ENCODE measurements around the gene PLEKHJ1. TPM values are rescaled to one million over a fixed set of nuclear protein-coding genes. Genes with fewer than 3 reads are reported as not detected.

The PLEKHJ1 gene
- total RNA-seq, 2 experiments from 2014 or later: 78.0 to 79.9 TPM

GRCh38 chr19:2275588-2276428 lies 39.7 kb upstream of the PLEKHJ1 start:
- Mint-ChIP-seq H3K9me3 (ENCODE audit: insufficient read depth) (no peaks in the 10 kb centered on the region), H3K27ac (no peak overlapping the region), H3K4me1 (ENCODE audit: low read depth) (peaks cover 38% of the 10 kb centered on the region), H3K4me3 (no peak overlapping the region), H3K27me3 (ENCODE audit: low read depth) (no peaks in the 10 kb centered on the region), H3K36me3 (ENCODE audit: low read depth) (peaks cover 35% of the 10 kb centered on the region)
- DNase-seq (no peak), ATAC-seq (no peak)
- CTCF ChIA-PET: interaction anchor here (0.7 to 2.5 kb wide), 7 partner anchors 13 to 335 kb away, joined by 3 to 15 read pairs (median 3); no protein-coding TSS in a partner anchor
- POLR2A ChIA-PET: interaction anchor here (0.6 to 1.0 kb wide), 3 partner anchors 10 to 1770 kb away, joined by 3 read pairs; no protein-coding TSS in a partner anchor

GRCh38 chr19:2274931-2275535 lies 38.9 kb upstream of the PLEKHJ1 start:
- CTCF ChIA-PET: interaction anchor here (0.9 to 2.6 kb wide), 9 partner anchors 13 to 336 kb away, joined by 3 to 25 read pairs (median 3); no protein-coding TSS in a partner anchor
- no peaks in the 10 kb centered on the region for H3K27me3 Mint-ChIP-seq (ENCODE audit: low read depth)
- ATAC-seq: no peak
- peaks cover 37% of the 10 kb centered on the region for H3K36me3 Mint-ChIP-seq (ENCODE audit: low read depth)
- no peak overlapping the region for H3K4me3 Mint-ChIP-seq
- H3K4me1 Mint-ChIP-seq (ENCODE audit: low read depth): peaks cover 38% of the 10 kb centered on the region
- POLR2A ChIA-PET: interaction anchor here (0.6 to 1.9 kb wide), 5 partner anchors 20 to 1769 kb away, joined by 3 to 6 read pairs (median 3); partner anchors contain the start of genes LSM7 and PLEKHJ1
- no peaks in the 10 kb centered on the region for H3K9me3 Mint-ChIP-seq (ENCODE audit: insufficient read depth)
- DNase-seq: peak; percentile 67
- H3K27ac Mint-ChIP-seq: peak overlapping the region; percentile 47

GRCh38 chr19:2274185-2274711 lies 38.1 kb upstream of the PLEKHJ1 start:
- Mint-ChIP-seq H3K4me3 (peak overlapping the region; percentile 70), H3K27ac (peak overlapping the region; percentile 81), H3K36me3 (ENCODE audit: low read depth) (peaks cover 42% of the 10 kb centered on the region), H3K9me3 (ENCODE audit: insufficient read depth) (no peaks in the 10 kb centered on the region), H3K4me1 (ENCODE audit: low read depth) (peaks cover 38% of the 10 kb centered on the region), H3K27me3 (ENCODE audit: low read depth) (no peaks in the 10 kb centered on the region)
- CTCF ChIA-PET: interaction anchor here (0.8 to 2.6 kb wide), 12 partner anchors 11 to 119 kb away, joined by 3 to 25 read pairs (median 4); no protein-coding TSS in a partner anchor
- POLR2A ChIA-PET: interaction anchor here (0.6 to 1.9 kb wide), 4 partner anchors 16 to 54 kb away, joined by 3 to 6 read pairs (median 4); partner anchors contain the start of genes LSM7 and PLEKHJ1
- ATAC-seq (no peak), DNase-seq (no peak)

GRCh38 chr19:2273356-2274184 lies 37.4 kb upstream of the PLEKHJ1 start:
- ATAC-seq (peak; percentile 56), DNase-seq (peak; percentile 92)
- H3K9me3 Mint-ChIP-seq (ENCODE audit: insufficient read depth): no peaks in the 10 kb centered on the region
- peak overlapping the region; percentile 81 for H3K27ac Mint-ChIP-seq
- ChIA-PET POLR2A (interaction anchor here (0.8 to 1.9 kb wide), 4 partner anchors 16 to 54 kb away, joined by 3 to 6 read pairs (median 4); partner anchors contain the start of genes LSM7 and PLEKHJ1), CTCF (interaction anchor here (0.8 to 2.6 kb wide), 12 partner anchors 11 to 117 kb away, joined by 3 to 25 read pairs (median 4); partner anchors contain the start of gene PLEKHJ1)
- no peaks in the 10 kb centered on the region for H3K27me3 Mint-ChIP-seq (ENCODE audit: low read depth)
- peaks cover 40% of the 10 kb centered on the region for H3K4me1 Mint-ChIP-seq (ENCODE audit: low read depth)
- peaks cover 43% of the 10 kb centered on the region for H3K36me3 Mint-ChIP-seq (ENCODE audit: low read depth)
- peak overlapping the region; percentile 70 for H3K4me3 Mint-ChIP-seq

- Mint-ChIP-seq H3K27me3 (ENCODE audit: low read depth) (no peaks in the 10 kb centered on the region), H3K4me3 (peak overlapping the region; percentile 90), H3K4me1 (ENCODE audit: low read depth) (peaks cover 46% of the 10 kb centered on the region), H3K27ac (peak overlapping the region; percentile 88), H3K36me3 (ENCODE audit: low read depth) (peaks cover 39% of the 10 kb centered on the region), H3K9me3 (ENCODE audit: insufficient read depth) (no peaks in the 10 kb centered on the region)
- no peak for DNase-seq
- ChIA-PET POLR2A (interaction anchor here (0.6 to 2.9 kb wide), 14 partner anchors 11 to 414 kb away, joined by 3 to 10 read pairs (median 5); partner anchors contain the start of genes AMH, GADD45B, LMNB2 and LSM7), CTCF (interaction anchor here (1.3 to 1.8 kb wide), 4 partner anchors 10 to 36 kb away, joined by 4 to 7 read pairs (median 6); partner anchors contain the start of gene PLEKHJ1)
- peak; percentile 3 for ATAC-seq
Measured at GRCh38 chr19:2271234-2272103, 35.3 kb upstream of the PLEKHJ1 start.

GRCh38 chr19:2270423-2271233 lies 34.5 kb upstream of the PLEKHJ1 start:
- H3K36me3 Mint-ChIP-seq (ENCODE audit: low read depth): peaks cover 39% of the 10 kb centered on the region
- no peaks in the 10 kb centered on the region for H3K9me3 Mint-ChIP-seq (ENCODE audit: insufficient read depth)
- H3K27me3 Mint-ChIP-seq (ENCODE audit: low read depth): no peaks in the 10 kb centered on the region
- ATAC-seq (peak; percentile 12), DNase-seq (peak; percentile 75)
- H3K27ac Mint-ChIP-seq: peak overlapping the region; percentile 88
- peak overlapping the region; percentile 90 for H3K4me3 Mint-ChIP-seq
- peaks cover 50% of the 10 kb centered on the region for H3K4me1 Mint-ChIP-seq (ENCODE audit: low read depth)
- CTCF ChIA-PET: interaction anchor here (0.9 to 1.8 kb wide), 2 partner anchors 30 to 157 kb away, joined by 3 to 5 read pairs; no protein-coding TSS in a partner anchor
- POLR2A ChIA-PET: interaction anchor here (0.6 to 2.9 kb wide), 19 partner anchors 9 to 351 kb away, joined by 3 to 30 read pairs (median 5); partner anchors contain the start of genes AMH, GADD45B, JSRP1 and LMNB2

- H3K36me3 Mint-ChIP-seq (ENCODE audit: low read depth): peaks cover 38% of the 10 kb centered on the region
- peaks cover 49% of the 10 kb centered on the region for H3K4me1 Mint-ChIP-seq (ENCODE audit: low read depth)
- ATAC-seq (no peak), DNase-seq (peak; percentile 59)
- H3K9me3 Mint-ChIP-seq (ENCODE audit: insufficient read depth): no peaks in the 10 kb centered on the region
- POLR2A ChIA-PET: interaction anchor here (0.6 to 2.9 kb wide), 21 partner anchors 8 to 352 kb away, joined by 3 to 30 read pairs (median 5); partner anchors contain the start of genes AMH, GADD45B, JSRP1 and LMNB2
- CTCF ChIA-PET: interaction anchor here (0.9 to 1.8 kb wide), 2 partner anchors 29 to 158 kb away, joined by 3 to 5 read pairs; no protein-coding TSS in a partner anchor
- no peaks in the 10 kb centered on the region for H3K27me3 Mint-ChIP-seq (ENCODE audit: low read depth)
- H3K4me3 Mint-ChIP-seq: peak overlapping the region; percentile 88
- H3K27ac Mint-ChIP-seq: peak overlapping the region; percentile 88
Measured at GRCh38 chr19:2270157-2270422, 34.0 kb upstream of the PLEKHJ1 start.

- ATAC-seq (peak; percentile 78), DNase-seq (peak; percentile 99)
- H3K27me3 Mint-ChIP-seq (ENCODE audit: low read depth): no peaks in the 10 kb centered on the region
- peak overlapping the region; percentile 88 for H3K4me3 Mint-ChIP-seq
- CTCF ChIA-PET: interaction anchor here (0.9 kb wide), 1 partner anchor 159 kb away, joined by 3 read pairs; no protein-coding TSS in a partner anchor
- H3K9me3 Mint-ChIP-seq (ENCODE audit: insufficient read depth): no peaks in the 10 kb centered on the region
- peak overlapping the region; percentile 88 for H3K27ac Mint-ChIP-seq
- H3K4me1 Mint-ChIP-seq (ENCODE audit: low read depth): peaks cover 46% of the 10 kb centered on the region
- POLR2A ChIA-PET: interaction anchor here (0.6 to 2.9 kb wide), 19 partner anchors 8 to 353 kb away, joined by 3 to 30 read pairs (median 5); partner anchors contain the start of genes AMH, JSRP1, LMNB2 and LSM7
- peaks cover 36% of the 10 kb centered on the region for H3K36me3 Mint-ChIP-seq (ENCODE audit: low read depth)
Measured at GRCh38 chr19:2269244-2270156, 33.4 kb upstream of the PLEKHJ1 start.

- peaks cover 30% of the 10 kb centered on the region for H3K36me3 Mint-ChIP-seq (ENCODE audit: low read depth)
- no peak for ATAC-seq
- H3K9me3 Mint-ChIP-seq (ENCODE audit: insufficient read depth): no peaks in the 10 kb centered on the region
- H3K4me1 Mint-ChIP-seq (ENCODE audit: low read depth): peaks cover 39% of the 10 kb centered on the region
- H3K4me3 Mint-ChIP-seq: peak overlapping the region; percentile 88
- POLR2A ChIA-PET: interaction anchor here (1.5 kb wide), 1 partner anchor 9 kb away, joined by 6 read pairs; no protein-coding TSS in a partner anchor
- peak overlapping the region; percentile 88 for H3K27ac Mint-ChIP-seq
- no peak for DNase-seq
- CTCF ChIA-PET: no interaction called here
- no peaks in the 10 kb centered on the region for H3K27me3 Mint-ChIP-seq (ENCODE audit: low read depth)
Measured at GRCh38 chr19:2268861-2269243, 32.7 kb upstream of the PLEKHJ1 start.

Measured in activated CD8-positive, alpha-beta T cell treated with anti-CD3 and anti-CD28 coated beads, Interleukin-2, amount 10 ng/mL, durations not matched to agents 7 days and 5 days (primary cell).